Activated naive CD8-positive, alpha-beta T cell treated with anti-CD3 and anti-CD28 coated beads, Interleukin-2, amount 50 U/mL, for 24 hours (primary cell): ENCODE results near the gene ZC3H12A.

Source experiments
- ATAC-seq: fragments of 150-1000 bp; cut with Tn5 transposase; one replicate; pipeline ENCODE4 v1.10.0; 2021
- DNase-seq: peaks from one replicate; pipeline ENCODE4 v3.0.0; 2021
- H3K27ac Mint-ChIP-seq: one replicate; pipeline ENCODE4 v1.8.0; 2021; ENCODE audit warnings: mild to moderate bottlenecking, mixed read lengths
- H3K27me3 Mint-ChIP-seq: one replicate; pipeline ENCODE4 v1.8.0; 2021; ENCODE audit warnings: mixed read lengths
- H3K36me3 Mint-ChIP-seq: one replicate; pipeline ENCODE4 v1.8.0; 2021; ENCODE audit warnings: low read depth, mixed read lengths
- H3K4me1 Mint-ChIP-seq: one replicate; pipeline ENCODE4 v1.8.0; 2021; ENCODE audit warnings: mixed read lengths
- H3K4me3 Mint-ChIP-seq: one replicate; pipeline ENCODE4 v1.8.0; 2021; ENCODE audit warnings: mild to moderate bottlenecking, moderate library complexity, mixed read lengths
- H3K9me3 Mint-ChIP-seq: one replicate; pipeline ENCODE4 v1.8.0; 2021; ENCODE audit warnings: mixed read lengths

Gene ZC3H12A

DNA sequence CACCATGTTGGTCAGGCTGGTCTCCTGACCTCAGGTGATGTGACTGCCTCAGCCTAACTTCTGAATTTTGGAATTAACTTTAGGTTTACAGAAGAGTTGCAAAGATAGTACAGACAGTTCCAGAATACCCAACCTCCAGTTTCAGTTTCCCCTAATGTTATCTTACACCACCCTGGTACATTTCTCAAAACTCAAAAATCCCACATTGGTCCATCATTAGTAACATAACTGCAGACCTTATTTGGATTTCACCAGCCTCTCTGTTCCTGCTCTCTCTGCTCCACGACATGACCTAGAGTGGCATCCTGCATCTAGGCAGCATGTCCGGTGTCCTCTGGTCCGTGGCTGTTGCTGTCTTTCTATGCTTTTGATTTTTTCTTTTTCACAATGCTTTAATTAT, 5.0 kb upstream of the ZC3H12A start:
- Mint-ChIP-seq H3K27me3 (no peaks in the 10 kb centered on the region), H3K9me3 (no peaks in the 10 kb centered on the region), H3K4me1 (peaks cover 38% of the 10 kb centered on the region), H3K4me3 (no peak overlapping the region), H3K36me3 (no peaks in the 10 kb centered on the region), H3K27ac (no peak overlapping the region)
- DNase-seq (no peak), ATAC-seq (no peak)

DNA sequence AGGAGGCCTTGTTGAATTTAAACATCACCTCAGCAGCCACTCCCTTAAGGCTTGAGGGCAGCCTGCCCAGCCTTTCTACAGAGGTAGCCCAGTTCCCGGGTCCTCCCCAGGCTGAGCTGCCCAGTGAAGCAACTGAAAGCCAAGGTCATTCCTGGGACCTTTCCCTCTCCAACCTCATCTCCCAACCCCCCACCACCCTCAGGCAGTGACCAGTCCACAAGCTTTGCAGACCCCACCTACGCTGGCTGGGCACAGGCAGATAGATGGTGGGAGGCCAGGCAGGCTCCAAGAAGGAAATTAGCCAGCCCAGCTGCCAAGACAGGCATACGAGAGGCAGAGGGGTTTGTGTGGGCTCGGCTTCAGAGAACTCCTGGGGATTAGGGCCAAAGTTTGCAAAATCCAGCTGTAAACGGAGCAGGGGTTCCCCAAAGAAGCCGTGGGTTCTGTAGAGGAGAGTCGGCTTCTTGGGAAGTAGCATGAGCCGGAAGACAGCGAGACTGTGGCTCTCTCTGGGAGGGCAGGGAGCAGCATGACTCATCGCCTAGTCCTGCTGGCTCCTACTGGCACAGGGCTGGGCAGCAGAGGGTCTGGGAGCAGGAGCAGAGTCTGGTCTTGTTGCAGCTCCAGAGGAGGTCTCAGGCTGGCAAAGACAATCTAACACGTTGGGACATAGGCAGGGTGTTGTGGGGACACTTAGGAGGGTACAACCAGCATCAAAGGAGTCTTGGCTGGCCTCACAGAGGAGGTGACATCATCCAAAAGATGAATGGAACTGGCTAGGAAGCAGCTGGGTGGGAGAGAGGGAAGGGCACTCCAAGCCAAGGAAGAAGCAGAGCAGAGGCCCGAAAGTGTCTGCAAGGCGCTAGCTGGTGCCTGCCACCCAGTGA, 2.8 kb upstream of the ZC3H12A start:
- Mint-ChIP-seq H3K4me3 (peak overlapping the region; percentile 98), H3K27ac (peak overlapping the region; percentile 76), H3K9me3 (no peaks in the 10 kb centered on the region), H3K27me3 (no peaks in the 10 kb centered on the region), H3K4me1 (peaks cover 41% of the 10 kb centered on the region), H3K36me3 (peaks cover 16% of the 10 kb centered on the region)
- ATAC-seq, result no peak
- DNase-seq, result no peak

DNA sequence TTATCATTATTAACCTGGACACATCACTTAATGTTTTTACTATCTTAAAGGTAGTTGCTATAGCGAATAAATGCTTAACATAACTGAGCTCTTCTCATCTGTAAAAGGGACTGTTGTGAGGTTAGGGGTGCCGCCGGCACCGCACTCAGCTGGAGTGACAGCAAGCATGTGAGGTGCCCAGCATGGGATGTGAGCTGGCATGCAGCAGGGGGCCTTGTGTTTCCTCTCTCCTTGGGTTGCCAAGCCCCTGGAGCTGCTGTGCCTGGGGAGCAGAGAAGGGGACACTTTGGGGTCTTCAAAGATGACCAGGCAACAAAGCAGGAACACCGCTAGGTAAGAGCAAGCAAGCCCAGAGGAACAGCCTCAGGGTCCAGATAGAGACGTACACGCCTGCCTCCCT, 2.1 kb upstream of the ZC3H12A start:
- peak overlapping the region; percentile 98 for H3K4me3 Mint-ChIP-seq
- H3K9me3 Mint-ChIP-seq, result no peaks in the 10 kb centered on the region
- no peak for DNase-seq
- no peak for ATAC-seq
- peaks cover 39% of the 10 kb centered on the region for H3K4me1 Mint-ChIP-seq
- H3K27me3 Mint-ChIP-seq, result no peaks in the 10 kb centered on the region
- peaks cover 22% of the 10 kb centered on the region for H3K36me3 Mint-ChIP-seq
- peak overlapping the region; percentile 89 for H3K27ac Mint-ChIP-seq

DNA sequence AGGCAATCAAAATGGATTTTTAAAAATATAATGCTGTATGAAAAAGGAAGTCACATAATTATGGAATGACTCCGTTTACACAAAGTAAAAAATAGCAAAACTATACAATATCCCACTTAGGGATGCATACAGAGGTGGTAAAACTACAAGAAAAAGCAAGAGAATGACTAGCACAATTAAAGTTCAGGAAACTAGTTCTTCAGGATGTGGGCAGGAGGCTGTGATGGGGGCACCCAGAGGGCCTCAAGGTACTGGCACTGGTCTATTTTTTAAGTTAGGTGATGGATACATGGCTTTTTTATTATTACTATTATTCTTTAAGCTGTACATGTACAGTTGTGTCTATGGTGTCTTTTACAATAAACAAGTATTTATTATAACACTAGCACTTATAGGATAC, 1.4 kb upstream of the ZC3H12A start:
- ATAC-seq (no peak), DNase-seq (no peak)
- Mint-ChIP-seq H3K27me3 (no peaks in the 10 kb centered on the region), H3K36me3 (peaks cover 29% of the 10 kb centered on the region), H3K9me3 (no peaks in the 10 kb centered on the region), H3K27ac (peak overlapping the region; percentile 89), H3K4me1 (peaks cover 43% of the 10 kb centered on the region), H3K4me3 (peak overlapping the region; percentile 98)

DNA sequence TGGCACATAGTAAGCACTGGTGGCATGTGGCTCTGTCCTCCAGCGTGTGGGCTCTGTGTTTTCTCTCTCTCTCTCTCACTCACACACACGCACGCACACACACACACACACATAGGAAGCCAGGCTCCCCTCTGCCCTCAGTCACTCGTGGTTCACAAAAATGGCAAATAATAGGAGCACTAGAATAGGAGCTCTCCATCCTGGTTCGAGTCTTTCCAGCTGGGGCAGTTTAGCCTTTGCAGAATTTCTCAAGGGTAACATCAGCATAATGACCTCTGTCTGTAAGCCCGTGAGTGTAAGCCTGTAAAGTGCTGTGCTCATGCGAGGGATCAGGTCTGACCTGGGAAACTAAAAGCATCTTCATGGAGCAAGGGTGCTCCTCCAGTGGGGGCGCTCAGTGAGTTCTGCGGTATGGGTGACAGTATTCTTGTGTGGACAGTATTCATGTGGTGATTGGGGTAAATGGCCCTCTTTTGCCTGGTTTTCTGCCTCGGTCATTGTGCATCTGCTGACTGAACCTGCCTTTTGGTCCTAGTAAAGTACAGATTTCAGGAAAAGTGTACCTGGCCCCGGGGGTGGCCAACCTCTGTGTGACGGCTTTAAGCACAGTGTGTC, 842 bp upstream of the ZC3H12A start:
- ATAC-seq, result peak; percentile 12
- H3K4me1 Mint-ChIP-seq, result peaks cover 47% of the 10 kb centered on the region
- peaks cover 34% of the 10 kb centered on the region for H3K36me3 Mint-ChIP-seq

DNA sequence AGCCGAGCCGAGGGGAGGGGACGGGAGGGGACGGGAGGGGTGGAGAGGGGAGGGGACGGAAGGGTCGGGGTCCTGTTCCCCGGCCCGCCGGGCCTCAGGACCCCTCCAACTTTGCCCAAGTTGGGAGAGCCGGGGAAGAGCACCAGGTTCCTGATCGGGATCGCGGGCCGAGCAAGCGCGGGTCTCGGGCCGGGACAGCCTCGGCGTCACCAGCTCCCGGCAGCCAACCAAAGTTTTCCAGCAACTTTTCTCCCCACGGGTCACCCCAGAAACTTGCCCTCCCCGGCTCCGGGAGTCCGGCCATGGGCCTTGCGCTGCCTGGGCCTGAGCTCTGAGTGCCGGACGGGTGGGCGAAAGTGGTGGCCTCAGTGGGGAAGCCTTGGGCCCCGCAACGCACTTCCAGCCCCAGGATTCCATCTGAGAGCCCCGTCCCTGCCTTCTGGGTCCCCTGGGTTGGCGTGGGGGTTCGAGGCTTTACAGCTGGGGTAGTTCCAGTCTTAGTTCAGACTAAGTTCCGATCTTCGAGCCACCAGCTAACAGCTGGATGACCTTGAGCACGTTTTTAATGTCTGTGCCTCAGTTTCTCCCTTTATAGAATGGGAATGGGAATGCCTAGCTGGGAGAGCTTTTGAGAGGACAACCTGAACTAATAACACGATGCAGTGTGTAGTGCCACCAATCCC, 458 bp downstream of the ZC3H12A start:
- ATAC-seq (no peak), DNase-seq (no peak)
- H3K36me3 Mint-ChIP-seq, result peaks cover 46% of the 10 kb centered on the region
- H3K4me1 Mint-ChIP-seq, result peaks cover 43% of the 10 kb centered on the region
- H3K27me3 Mint-ChIP-seq, result no peaks in the 10 kb centered on the region
- H3K4me3 Mint-ChIP-seq, result peak overlapping the region; percentile 98
- H3K9me3 Mint-ChIP-seq, result no peaks in the 10 kb centered on the region
- H3K27ac Mint-ChIP-seq, result peak overlapping the region; percentile 98

More for the DNA sequence above, 842 bp upstream of the ZC3H12A start:
- no peaks in the 10 kb centered on the region for H3K27me3 Mint-ChIP-seq
- no peak for DNase-seq
- H3K9me3 Mint-ChIP-seq, result no peaks in the 10 kb centered on the region
- H3K27ac Mint-ChIP-seq, result peak overlapping the region; percentile 89
- peak overlapping the region; percentile 98 for H3K4me3 Mint-ChIP-seq

DNA sequence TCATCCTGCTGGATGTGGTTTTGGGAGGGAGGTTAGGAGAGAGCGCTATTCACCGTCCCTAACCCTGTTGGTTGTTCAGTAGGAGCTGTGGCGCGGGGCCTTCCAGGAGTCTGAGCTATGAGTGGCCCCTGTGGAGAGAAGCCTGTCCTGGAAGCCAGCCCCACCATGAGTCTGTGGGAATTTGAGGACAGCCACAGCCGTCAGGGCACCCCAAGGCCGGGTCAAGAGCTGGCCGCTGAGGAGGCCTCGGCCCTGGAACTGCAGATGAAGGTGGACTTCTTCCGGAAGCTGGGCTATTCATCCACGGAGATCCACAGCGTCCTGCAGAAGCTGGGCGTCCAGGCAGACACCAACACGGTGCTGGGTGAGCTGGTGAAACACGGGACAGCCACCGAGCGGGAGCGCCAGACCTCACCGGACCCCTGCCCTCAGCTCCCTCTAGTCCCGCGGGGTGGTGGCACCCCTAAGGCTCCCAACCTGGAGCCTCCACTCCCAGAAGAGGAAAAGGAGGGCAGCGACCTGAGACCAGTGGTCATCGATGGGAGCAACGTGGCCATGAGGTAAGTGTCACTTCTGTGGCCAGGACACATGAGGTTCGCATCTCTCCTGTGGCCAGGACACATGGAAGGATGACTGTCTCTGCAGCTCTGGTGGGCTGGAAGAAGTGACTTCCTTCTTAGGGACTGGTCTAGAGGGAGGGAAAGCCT, 1.2 kb downstream of the ZC3H12A start:
- Mint-ChIP-seq H3K27ac (peak overlapping the region; percentile 98), H3K4me1 (peaks cover 48% of the 10 kb centered on the region), H3K9me3 (no peaks in the 10 kb centered on the region), H3K27me3 (no peaks in the 10 kb centered on the region), H3K4me3 (peak overlapping the region; percentile 98), H3K36me3 (peaks cover 50% of the 10 kb centered on the region)
- DNase-seq (no peak), ATAC-seq (no peak)

GRCh38 chr1:37476087-37476452, 1.7 kb downstream of the ZC3H12A start:
- no peak for ATAC-seq
- DNase-seq, result no peak
- peak overlapping the region; percentile 98 for H3K4me3 Mint-ChIP-seq
- no peaks in the 10 kb centered on the region for H3K9me3 Mint-ChIP-seq
- peaks cover 50% of the 10 kb centered on the region for H3K4me1 Mint-ChIP-seq
- H3K27ac Mint-ChIP-seq, result peak overlapping the region; percentile 98
- H3K36me3 Mint-ChIP-seq, result peaks cover 54% of the 10 kb centered on the region
- no peaks in the 10 kb centered on the region for H3K27me3 Mint-ChIP-seq

DNA sequence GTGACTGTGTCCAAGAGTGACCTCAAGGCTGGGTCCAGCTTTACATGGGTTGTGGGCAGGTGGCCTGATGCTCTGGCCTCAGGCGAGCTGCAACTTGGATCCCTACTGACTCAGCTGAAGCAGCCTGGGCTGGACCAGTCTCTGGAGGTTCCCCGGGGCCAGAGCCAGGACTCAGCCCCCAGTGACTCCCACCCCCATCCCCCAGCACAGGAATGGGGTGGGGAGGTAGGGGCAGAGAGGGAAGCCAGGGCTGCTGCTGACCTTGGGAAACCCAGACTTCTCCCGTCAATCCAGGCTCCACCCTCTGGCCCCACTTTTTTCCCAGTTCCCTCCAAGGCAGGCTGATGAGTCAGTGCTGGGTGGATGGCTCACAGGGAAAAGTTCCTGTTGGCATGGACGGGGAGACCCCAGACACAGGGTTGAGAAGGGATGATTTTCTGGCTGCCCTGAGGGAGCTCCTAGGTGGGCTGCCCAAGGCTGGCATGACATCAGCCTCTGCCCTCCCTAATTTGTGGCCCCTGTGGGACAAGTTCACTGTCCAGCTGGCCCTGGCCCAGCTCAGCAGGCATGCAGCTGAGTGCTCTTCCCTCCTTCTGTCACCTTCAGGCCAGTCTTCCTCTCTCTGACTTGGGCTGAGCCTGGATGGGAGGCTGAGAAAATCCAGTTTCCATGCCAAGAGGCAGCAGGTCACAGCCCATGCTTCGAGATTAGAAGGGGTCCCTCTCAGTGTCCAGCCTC, 2.2 kb downstream of the ZC3H12A start:
- no peak for ATAC-seq
- Mint-ChIP-seq H3K36me3 (peaks cover 60% of the 10 kb centered on the region), H3K27ac (peak overlapping the region; percentile 98), H3K9me3 (no peaks in the 10 kb centered on the region), H3K4me3 (peak overlapping the region; percentile 98), H3K27me3 (no peaks in the 10 kb centered on the region), H3K4me1 (peaks cover 52% of the 10 kb centered on the region)
- DNase-seq, result no peak

GRCh38 chr1:37477198-37477931, 3.0 kb downstream of the ZC3H12A start:
- Mint-ChIP-seq H3K4me3 (peak overlapping the region; percentile 98), H3K9me3 (no peaks in the 10 kb centered on the region), H3K27ac (peak overlapping the region; percentile 98), H3K27me3 (no peaks in the 10 kb centered on the region), H3K36me3 (peaks cover 66% of the 10 kb centered on the region), H3K4me1 (peaks cover 52% of the 10 kb centered on the region)
- DNase-seq, result peak; percentile 85
- peak; percentile 38 for ATAC-seq

DNA sequence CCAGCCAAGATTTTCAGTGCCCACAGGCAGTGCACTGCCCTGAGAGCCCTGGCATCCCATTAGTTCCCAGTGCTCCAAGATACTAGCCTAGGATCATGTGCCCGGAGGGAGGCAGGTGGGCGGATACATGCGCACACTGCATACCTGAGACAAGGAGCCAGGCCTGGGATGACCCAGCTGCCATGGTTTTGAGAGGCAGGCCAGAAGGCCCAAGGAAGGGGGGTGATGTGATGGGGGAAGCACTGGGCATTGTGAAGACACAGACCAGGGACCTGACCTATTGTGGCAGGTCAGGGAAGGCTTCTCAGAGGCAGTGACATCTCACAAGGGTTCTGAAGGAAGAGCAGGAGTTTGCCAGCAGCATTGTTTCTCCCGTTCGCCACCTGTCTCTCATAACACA, 3.6 kb downstream of the ZC3H12A start:
- peaks cover 50% of the 10 kb centered on the region for H3K4me1 Mint-ChIP-seq
- H3K27me3 Mint-ChIP-seq, result no peaks in the 10 kb centered on the region
- H3K27ac Mint-ChIP-seq, result peak overlapping the region; percentile 98
- H3K36me3 Mint-ChIP-seq, result peaks cover 71% of the 10 kb centered on the region
- DNase-seq, result no peak
- ATAC-seq, result no peak
- peak overlapping the region; percentile 98 for H3K4me3 Mint-ChIP-seq
- no peaks in the 10 kb centered on the region for H3K9me3 Mint-ChIP-seq

DNA sequence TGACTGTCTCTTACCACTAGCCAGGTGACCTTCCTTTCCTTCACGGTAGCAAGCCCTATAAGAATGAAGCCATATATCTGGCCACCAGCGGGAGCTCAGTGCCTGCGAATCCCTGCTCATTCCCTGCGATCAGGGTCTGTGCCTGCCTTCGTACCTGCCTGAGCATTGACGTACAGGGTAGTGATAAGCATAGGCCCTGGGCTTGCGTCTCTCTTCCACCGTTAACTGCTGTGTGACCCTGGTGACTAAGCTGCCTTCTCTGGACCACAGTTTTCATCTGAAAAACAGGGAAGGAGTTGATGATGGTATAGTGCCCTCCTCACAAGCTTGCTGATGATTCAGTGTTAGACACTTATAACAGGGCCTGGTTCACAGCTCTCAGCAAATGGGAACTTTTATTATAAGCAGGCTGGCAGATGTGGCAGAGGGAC, 4.1 kb downstream of the ZC3H12A start:
- Mint-ChIP-seq H3K27ac (peak overlapping the region; percentile 98), H3K4me3 (peak overlapping the region; percentile 98), H3K36me3 (peaks cover 71% of the 10 kb centered on the region), H3K4me1 (peaks cover 45% of the 10 kb centered on the region), H3K9me3 (no peaks in the 10 kb centered on the region), H3K27me3 (no peaks in the 10 kb centered on the region)
- DNase-seq (peak; percentile 58), ATAC-seq (peak; percentile 60)

DNA sequence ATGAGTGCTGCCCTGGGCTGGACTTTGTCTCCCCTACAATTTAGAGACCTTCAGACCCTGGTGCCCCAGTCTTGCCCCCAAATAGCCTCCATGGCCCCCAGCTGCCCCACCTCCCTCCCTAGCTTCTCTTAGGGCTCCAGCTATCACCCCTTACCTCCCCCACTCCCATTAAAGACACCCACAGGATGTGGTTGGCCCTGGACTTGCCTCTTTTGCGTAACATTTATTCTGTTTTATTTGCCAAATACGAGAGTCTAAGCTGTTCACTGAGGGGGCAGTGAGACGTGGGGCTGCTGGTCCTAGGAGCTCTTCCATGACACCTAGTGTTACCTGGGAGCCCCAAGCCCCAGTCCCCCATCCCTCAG, 4.5 kb downstream of the ZC3H12A start:
- peak overlapping the region; percentile 98 for H3K27ac Mint-ChIP-seq
- H3K4me3 Mint-ChIP-seq, result peak overlapping the region; percentile 98
- DNase-seq (no peak), ATAC-seq (peak; percentile 1)
- peaks cover 41% of the 10 kb centered on the region for H3K4me1 Mint-ChIP-seq
- H3K27me3 Mint-ChIP-seq, result no peaks in the 10 kb centered on the region
- H3K36me3 Mint-ChIP-seq, result peaks cover 73% of the 10 kb centered on the region
- no peaks in the 10 kb centered on the region for H3K9me3 Mint-ChIP-seq
